H54 (cell line): Measurements from ENCODE around the gene OR10A3.
"Not testable (repeated sequence)": the region's sequence is repeated elsewhere in the genome, so short reads cannot be mapped to it uniquely, and the experiment has no call there.

ENCODE experiments used
- DNase-seq: peaks from one replicate; pipeline ENCODE4 v3.0.0; 2011; ENCODE audit warnings: low spot score, mixed read lengths; ENCODE audit not compliant: insufficient read length
- FAIRE-seq: peaks from 3 replicates; lab custom pipeline; 2011; peaks lifted over from hg19 to GRCh38; lab: Jason Lieb, UNC
- POLR2A ChIP-seq: IDR thresholded peaks from 2 replicates; pipeline ENCODE4 v1.6.1; 2011; ENCODE audit warnings: low read depth, mild to moderate bottlenecking, low read length

Gene OR10A3, protein sequence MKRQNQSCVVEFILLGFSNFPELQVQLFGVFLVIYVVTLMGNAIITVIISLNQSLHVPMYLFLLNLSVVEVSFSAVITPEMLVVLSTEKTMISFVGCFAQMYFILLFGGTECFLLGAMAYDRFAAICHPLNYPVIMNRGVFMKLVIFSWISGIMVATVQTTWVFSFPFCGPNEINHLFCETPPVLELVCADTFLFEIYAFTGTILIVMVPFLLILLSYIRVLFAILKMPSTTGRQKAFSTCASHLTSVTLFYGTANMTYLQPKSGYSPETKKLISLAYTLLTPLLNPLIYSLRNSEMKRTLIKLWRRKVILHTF

DNA sequence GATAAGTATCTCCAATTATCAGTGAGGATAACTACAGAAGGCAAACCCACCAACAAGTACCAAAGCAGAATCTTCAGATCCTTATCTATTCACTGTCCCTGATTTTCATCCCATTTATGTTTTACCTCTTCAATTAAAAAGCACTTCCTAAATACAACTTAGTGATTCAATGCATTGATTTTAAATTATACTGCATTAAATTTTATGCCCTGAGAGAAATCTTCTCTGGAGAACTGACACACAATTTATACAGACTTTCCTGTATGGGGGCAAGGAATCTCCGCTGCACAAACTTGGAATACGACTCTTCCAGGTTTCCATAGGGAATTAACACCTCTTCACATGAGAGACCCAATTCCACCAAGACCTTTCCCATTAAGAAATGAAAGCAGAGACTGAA is at the start of gene OR10A3:
Gene OR10A3, minus strand, starts transcription at position 101 of the 400 bp plus-strand sequence. CDS start 2,188 bp downstream, outside the sequence.
- DNase-seq (no peak), FAIRE-seq (no peak)
- no peak for TF ChIP-seq POLR2A

DNA sequence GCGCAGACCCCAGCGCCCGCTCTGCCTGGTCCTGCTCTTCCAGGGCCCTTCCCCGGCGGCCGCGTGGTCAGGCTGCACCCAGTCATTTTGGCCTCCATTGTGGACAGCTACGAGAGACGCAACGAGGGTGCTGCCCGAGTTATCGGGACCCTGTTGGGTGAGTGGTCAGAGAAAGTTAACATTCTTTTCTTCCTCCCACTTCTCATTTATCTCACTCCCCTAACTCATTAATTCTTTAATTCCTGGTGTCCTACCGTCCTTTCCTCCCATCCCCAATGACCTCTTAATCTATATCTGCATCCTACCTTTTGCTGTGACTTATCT is 46.0 kb upstream of the OR10A3 start:
- not testable (repeated sequence) for FAIRE-seq, DNase-seq

DNA sequence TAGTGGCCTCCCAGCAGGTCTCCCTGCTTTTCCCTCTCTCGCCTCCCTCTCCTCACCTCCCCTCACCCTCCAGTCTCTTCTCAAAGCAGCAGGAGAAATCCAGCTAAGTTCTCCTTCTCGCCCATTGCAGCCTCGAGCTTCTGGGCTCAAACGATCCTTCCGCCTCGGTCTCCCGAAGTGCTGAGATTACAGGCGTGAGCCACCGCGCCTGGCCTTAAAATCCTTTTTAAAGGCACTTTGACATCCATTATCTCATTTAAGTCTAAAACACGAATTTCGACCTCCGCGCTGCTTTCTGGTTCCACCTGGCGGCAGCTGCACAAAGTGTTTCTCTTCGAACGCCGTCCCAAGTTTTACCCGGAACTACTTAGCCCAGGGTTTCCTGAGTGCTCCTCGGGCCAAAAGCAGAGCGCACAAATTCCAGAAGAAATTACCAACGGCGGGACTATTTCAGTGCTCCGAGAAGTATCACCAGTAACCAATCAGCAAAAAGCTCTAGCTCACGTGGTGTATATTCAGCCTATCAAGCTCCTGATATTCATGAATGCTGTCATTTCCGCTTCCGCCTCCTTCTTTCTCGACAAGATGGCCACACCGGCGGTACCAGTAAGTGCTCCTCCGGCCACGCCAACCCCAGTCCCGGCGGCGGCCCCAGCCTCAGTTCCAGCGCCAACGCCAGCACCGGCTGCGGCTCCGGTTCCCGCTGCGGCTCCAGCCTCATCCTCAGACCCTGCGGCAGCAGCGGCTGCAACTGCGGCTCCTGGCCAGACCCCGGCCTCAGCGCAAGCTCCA is 45.5 kb upstream of the OR10A3 start, which contains the start of gene EIF3F:
Gene EIF3F, plus strand, starts transcription at position 570 of the 792 bp plus-strand sequence. Its CDS starts 16 bp downstream, at position 586.
- FAIRE-seq (peak; percentile 93), DNase-seq (peak; percentile 84)
- no peak for TF ChIP-seq POLR2A

DNA sequence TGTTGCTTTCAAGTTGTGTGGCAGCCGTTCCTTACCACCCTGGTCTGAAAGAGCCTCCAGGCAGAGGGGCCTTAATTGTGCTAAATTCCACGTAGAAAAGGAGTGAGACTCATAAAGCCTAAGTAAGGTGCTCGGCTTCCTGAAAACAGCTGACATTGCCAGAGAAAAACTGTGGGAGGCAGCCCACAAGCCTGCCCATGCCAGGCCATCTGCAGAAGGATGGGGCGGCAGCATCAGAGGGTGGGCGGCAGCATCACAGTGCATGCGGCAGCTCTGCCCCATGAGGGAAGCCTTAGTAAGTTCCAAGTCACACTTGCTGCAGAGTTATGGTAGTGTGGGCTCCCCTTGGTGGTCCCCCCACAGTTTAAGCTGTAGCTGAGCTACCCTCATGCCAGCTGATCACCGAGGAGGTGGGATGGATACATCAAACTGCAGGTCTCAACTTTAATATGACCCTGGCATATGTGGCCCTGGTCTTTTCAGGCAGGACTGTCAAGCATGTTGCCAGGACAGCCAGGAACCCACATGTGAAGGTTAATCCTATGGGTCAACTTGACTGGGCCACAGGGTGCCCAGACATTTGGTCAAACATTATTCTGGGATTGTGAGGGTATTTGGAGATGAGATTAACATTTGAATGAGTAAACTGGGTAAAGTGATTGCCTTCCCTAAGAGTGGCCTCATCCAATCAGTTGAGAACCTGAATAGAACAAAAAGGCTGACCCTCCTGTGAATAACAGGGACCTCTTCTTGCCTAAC is 42.5 kb upstream of the OR10A3 start:
- no peak for FAIRE-seq
- no peak for DNase-seq
- TF ChIP-seq POLR2A, result no peak

DNA sequence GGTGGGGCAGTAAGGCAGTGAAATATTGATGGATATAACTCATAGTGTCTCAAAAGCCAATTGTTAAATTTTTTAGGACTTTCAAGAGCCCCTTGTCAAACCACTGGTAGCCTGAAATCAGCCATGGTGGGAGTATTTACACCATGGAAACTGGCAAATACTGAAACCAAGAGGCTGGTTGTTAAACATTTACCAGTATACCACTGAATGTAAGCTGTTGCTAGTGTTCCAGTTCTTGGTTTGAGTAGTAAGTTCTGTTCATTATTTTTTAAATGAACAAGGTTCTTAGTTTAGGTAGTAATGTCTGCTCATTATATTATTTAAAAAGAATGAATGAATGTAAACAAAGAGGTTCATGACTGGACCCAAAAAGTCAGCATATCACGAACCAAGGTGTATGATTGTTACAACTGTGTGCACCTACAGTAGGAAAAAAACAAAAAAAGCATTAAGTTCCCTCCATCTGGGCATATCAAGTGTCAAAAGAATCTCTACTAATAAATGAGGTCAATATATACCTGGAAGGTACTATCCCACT is 41.1 kb upstream of the OR10A3 start:
- no peak for FAIRE-seq

DNA sequence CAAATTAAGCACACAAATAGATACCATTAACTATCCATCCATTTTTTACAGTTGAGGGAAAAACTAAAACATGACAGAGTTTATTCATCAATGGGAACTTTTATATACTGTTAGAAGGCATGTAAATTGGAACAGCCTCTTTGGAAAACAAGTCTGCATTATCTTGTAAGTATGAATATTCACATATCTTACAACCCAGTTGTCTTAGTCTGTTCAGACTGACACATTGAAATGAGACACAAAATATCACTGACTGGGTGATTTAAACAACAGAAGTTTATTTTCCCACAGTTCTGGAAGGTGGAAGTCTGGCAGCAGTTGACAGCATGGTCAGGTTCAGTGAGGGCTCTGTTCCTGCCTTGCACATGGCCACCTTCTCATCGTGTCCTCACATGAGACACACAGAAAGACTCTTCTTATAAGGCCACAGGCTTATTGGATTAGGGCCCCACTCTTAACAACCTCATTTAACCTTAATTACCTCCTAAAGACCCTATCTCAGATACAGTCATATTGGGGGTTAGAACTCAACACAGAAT is 40.2 kb upstream of the OR10A3 start:
- FAIRE-seq, result no peak
- no peak for TF ChIP-seq POLR2A
- no peak for DNase-seq

More for the DNA sequence above, 41.1 kb upstream of the OR10A3 start:
- DNase-seq, result no peak
- TF ChIP-seq POLR2A, result no peak

DNA sequence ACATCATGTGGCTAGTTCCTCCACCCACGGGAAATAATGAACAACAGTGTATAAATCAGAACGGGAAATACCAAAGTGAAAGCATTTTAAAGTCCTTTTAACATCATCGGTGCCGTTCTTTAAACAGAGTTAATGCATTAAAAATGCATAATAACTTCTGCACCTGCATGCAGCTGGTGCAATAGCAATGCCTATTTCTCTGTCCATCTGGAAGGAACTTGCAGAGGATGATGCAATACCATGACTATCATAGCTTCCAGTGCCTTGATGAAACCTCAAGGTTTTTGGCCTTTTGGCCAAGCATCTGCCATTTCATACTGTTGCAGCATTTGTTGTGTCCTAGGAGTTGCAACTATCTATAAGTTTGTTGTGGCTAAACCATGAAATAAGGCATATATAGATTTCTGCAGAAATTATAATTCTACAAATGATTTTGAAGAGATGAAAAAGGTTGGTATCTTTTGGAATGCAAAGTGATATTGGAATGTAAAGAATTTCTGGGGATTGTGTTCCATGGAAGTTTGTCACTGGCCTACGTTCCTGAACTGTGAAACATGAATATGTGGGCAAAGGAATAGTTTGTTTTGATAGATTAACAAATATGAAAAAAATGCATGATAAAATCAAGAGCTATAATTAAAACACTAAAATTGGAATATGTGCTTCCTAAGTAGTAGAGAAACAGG is 35.9 kb upstream of the OR10A3 start:
- DNase-seq, result peak; percentile 33
- peak; percentile 98 for FAIRE-seq
- no peak for TF ChIP-seq POLR2A

DNA sequence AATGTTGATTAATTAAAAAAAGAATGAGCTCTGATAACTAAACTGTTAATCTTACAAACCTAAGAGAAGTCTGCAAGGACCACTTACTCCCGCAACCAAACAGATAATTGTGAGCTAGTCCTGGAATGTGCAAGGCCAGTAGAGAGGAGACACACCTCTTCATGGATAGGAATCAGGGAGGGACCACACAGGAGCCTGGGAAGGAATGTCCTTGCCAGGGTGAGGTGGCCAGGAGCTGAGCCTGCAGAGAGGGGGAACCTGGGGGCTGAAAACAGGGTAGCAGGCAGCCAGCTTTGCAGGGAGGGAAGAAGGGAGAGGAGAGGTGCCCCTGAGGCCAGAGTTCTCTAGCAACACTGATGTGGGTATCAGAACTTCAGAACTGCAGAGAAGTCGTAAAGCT is 33.2 kb upstream of the OR10A3 start:
- no peak for TF ChIP-seq POLR2A
- DNase-seq (no peak), FAIRE-seq (no peak)

DNA sequence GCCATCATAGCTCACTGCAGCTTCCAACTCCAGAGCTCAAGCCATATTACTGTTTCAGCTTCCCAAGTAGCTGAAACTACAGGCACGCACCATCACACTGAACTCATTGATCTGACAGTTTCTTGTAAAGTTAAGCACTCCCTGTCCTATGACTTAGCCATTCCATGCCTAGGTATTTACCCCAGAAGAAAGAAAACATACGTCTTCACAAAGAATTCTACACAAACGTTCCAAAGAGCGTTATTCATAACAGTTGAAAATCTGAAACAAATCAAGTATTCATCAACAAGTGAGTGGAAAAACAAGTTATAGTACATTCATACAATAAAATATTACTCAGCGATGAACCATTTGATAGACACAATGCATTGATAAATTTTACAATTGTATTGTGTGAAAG is 31.5 kb upstream of the OR10A3 start:
- DNase-seq (no peak), FAIRE-seq (no peak)
- TF ChIP-seq POLR2A, result no peak

DNA sequence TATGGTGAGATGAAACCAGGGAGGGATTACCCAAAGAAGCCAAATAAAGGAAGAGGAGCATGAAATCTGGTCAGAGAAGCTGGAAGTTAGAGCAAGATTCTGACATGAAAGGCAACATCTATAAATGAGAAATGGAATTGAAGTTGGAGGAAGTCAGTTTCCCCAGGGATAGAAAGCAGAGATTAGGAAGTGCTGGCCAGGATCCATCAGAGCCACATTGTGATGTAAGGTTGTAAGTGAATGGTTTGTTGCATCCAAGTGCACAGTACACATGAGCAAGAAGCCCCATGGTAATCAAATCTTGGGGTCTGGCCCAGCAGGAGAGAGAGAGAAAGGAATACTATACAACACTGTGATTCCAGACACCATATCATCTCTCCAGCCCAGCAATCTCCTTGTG is 30.3 kb upstream of the OR10A3 start:
- FAIRE-seq, result no peak
- TF ChIP-seq POLR2A, result no peak
- no peak for DNase-seq

DNA sequence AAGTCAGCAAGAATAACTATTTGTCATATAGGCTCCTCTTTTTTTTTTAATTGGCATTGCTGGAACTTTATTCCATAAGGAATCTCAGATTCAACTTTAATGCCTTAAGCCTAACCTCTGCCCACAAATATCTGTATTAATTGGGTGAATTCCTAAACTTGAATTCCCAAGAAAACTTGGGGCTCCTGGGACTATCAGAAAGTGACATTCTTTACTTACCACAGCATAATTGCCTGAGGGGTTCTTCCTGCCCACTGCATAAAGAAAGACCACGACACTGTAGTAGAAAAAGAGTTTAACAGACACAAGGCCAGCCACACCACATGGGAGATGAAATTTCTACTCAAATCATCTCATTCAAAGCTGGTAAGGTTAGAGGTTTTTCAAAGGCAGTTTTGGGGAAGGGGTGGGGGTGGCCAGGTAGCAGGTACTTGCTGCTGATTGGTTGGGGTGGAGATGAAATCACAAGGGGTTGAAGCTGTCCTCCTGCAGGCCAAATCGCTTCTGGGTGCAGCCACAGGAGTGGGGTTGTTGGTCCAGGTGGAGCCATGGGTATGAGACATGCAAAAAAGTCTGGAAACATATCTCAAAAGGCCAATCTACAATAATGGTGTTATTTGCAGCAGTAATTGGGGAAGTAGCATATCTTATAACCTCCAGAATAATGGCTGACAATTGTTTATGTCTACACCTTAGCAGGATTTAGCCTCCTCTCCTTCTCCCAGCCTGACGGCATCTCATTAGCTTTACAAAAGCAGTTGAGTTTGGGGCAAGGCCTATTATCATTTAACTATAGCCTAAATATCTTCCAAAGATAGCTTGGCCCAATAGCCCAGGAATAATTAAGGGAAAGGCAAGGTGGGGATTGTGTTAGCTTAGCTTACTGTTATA is 28.5 kb upstream of the OR10A3 start:
- FAIRE-seq (no peak), DNase-seq (no peak)

DNA sequence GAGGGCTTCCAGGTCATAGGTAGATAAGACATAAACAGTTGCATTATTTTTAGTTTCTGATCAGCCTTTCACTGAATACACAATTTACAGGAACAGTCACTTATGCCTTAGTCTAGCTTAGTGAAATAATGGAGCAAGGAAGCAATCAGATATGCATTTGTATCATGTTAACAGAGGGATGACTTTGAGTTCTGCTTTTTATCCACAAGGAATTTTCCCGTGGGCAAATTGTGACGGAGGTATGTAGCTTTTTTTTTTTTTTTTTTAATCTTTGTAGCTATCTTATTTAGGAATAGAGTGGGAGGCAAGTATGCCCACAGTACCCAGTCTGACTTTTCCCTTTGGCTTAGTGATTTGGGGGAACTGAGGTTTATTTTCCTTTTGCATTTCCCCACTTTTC is 27.2 kb upstream of the OR10A3 start:
- TF ChIP-seq POLR2A, result no peak
- DNase-seq (no peak), FAIRE-seq (no peak)

More for the DNA sequence above, 28.5 kb upstream of the OR10A3 start:
- no peak for TF ChIP-seq POLR2A

DNA sequence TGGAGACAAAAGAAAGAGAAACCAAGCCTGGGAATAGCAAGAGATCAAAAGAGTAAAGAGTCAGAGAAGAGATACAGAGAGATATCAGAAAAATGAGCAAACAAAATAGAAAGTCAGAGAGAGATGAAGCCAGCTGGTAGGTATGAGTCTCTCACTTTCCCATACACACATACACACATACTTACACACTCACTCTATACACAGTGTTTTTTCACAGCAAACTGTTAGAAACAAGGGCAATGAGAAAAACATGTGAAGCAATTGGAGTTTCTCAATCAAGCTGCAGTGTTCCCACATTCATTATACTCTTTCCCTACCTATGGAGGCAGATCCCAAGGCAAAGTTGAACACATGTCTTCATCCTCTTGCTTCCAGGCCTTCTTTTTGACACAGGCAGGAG is 26.3 kb upstream of the OR10A3 start:
- no peak for DNase-seq
- no peak for TF ChIP-seq POLR2A
- no peak for FAIRE-seq
